NK-92 (cell line): Measurements from ENCODE around the gene INHBA.

Source experiments
- DNase-seq: peaks from one replicate; lab custom pipeline; 2025; ENCODE audit not compliant: unreplicated experiment; lab: John Stamatoyannopoulos, UW

INHBA gene

GRCh38 chr7:41702635-41703371 lies at the start of gene INHBA:
INHBA (minus strand) TSS chr7:41703090; CDS start chr7:41700374, 2,716 bp downstream.
- no peak for DNase-seq

- DNase-seq, result no peak
Observed at GRCh38 chr7:41752615-41753014, 49.7 kb upstream of the INHBA start.

- DNase-seq, result no peak
Observed at GRCh38 chr7:41750661-41751540, 48.0 kb upstream of the INHBA start.

DNA sequence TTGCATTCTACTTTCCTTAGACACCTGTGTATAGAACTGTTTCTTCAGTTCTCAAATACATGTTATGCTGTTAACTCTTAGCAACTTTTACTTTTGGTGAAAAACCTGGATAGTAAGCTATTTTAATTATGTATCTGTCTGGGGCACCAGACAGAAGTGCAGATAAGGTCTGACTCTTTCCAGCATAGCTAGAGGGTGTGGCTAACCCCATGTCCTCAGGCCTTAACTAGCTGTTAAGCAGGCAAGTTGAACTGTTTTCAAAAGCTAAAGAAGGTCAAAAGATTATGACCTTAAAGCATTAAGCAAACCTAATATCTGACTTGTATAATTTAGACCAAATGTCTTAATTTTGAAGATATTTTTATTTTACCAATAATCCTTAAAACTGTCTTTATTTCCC lies 45.1 kb upstream of the INHBA start:
- DNase-seq, result no peak

DNA sequence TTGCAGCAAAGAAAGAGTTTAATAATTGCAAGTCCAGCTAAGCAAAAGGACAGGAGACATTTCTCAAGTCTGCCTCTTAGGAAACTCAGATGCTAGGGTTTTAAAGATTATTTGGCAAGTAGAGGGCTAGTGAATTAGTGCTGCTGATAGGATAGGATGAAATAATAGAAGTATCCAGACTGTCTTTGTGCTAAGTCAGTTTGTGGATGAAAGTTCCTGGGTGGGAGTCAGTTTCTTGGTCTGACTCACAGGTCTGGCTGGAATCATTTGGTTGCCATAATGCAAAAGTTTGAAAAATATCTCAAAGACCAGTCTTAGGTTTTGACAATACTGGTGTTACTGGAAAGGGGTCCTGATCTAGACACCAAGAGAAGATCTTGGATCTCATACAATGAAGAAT lies 42.6 kb upstream of the INHBA start:
- DNase-seq, result no peak

- no peak for DNase-seq
Observed at GRCh38 chr7:41744161-41744560, 41.3 kb upstream of the INHBA start.

DNA sequence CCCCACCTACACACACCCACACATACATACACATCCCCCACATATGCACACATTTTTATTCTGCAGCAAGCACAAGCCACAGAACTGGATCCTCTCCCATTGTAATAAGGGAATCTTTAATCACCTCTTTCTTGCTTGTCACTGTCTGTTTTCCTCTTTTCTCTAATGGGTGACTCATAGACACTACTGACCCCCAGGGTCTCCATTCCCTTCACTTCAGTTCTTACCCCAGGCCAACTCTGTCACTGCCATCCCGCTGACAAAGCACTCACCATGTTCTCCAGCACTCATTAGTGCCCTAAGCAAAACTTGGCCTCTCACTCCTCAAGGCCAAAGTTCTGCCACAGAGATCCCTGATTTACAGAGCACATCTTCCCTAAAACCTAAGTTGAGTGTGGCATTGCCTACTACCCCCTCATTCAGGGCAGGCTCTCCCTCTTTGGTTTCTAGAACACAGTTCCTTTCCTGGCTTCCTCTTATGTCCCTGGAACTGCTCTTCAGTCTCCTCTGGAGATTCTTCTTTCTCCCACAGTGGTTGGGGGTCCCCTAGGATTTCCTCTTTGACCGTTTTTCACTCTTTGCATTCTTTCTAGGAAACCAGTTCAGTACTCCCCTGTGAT lies 39.6 kb upstream of the INHBA start:
- no peak for DNase-seq

DNA sequence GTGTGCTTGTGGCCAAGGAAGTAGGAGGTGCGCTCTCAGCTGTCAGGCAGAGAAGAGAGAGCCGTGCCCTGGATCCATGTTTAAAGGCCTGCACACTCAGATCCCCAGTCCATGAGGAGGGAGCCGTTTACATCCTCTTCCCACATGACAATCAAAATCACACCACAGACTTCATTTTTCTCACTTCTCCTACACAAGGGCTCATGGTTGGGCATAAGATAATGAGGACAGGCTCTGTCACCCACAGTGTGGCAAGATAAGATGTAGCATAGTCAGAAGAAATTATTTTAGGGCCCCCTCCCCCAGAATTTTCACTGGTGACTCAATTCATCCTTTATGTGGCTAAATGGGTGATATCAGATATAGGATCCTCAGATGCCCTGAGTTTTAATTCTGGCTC lies 35.9 kb upstream of the INHBA start:
- DNase-seq, result no peak

DNA sequence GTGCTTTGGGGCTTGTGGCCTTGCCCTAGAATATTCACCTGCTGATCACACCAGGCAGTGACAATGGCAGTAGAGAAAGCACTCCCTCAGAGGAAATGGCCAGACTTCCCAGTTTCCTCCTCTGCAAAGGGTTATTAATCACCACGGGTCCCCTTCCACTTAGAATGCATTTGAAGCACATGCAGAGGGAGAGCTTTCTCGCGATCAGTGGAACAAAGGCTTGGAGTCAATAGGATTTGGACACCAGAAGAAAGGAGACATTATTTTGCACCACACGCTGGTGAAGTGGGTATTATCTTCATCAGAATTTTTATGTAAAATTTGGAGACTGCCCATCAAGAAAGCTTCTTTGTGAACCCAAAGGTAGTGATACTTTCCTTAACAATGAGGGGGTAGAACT lies 35.4 kb upstream of the INHBA start:
- no peak for DNase-seq

GRCh38 chr7:41735206-41735605 lies 32.3 kb upstream of the INHBA start:
- no peak for DNase-seq

- DNase-seq, result no peak
Observed at GRCh38 chr7:41732843-41733306, 30.0 kb upstream of the INHBA start.

- DNase-seq, result no peak
Observed at GRCh38 chr7:41732436-41732785, 29.5 kb upstream of the INHBA start.

GRCh38 chr7:41731493-41732435 lies 28.9 kb upstream of the INHBA start:
- DNase-seq, result no peak

DNA sequence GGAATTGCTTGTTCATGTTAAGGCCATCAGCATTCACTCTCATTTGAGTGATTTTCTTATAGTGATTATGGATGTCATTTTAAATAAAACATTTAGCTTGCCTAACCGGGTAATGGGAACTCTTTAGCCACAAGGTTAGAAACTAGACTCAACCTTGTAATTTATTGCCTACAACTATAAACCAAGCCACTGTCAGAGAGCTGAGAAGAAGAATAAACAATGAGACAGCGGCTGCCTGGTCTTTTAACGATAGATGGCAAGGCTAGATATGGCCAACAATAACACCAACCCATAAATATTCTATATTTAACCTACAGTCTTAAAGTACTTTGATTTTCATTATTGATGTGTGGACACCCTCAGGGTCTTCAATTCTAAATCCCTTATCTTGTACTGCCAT lies 27.8 kb upstream of the INHBA start:
- DNase-seq, result no peak

DNA sequence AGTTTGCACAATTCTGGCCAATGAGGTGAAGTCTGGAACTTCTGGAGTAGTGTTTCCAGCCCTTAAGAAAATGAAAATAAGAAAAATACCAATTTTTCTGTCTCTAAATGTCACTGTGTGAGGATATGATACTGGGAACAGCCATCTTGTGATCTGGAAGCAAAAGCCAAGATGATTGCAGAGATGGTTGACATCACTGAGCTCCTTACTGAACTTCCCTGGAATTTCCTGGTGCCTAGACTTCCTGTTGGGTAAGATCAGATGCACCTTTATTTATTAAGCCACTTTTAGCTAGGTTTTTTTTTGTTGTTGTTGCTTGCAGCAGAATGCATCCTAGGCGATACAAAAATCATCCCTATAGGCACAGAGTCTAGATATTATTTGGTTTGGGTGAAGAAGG lies 27.3 kb upstream of the INHBA start:
- no peak for DNase-seq

- DNase-seq, result no peak
Observed at GRCh38 chr7:41729059-41729458, 26.2 kb upstream of the INHBA start.

GRCh38 chr7:41725013-41725412 lies 22.1 kb upstream of the INHBA start:
- DNase-seq, result no peak

DNA sequence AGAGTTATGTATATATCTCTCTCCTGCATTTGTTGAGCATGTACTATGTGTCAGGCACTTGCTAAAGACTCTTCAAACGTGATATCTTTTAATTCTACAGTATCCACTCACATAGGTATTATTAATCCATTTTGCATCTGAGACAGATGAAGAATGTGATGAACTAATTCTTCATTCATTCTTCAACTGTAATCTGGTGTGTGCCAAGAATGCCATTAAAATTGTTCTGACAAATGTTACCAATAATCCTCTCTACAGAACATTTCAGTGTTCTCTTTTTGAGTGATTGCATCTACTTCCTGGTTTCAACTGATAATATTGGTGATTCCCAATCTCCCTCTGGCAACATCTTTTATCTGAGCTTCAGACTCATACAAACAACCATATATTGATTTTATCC lies 18.0 kb upstream of the INHBA start:
- DNase-seq, result no peak

GRCh38 chr7:41720046-41720445 lies 17.2 kb upstream of the INHBA start:
- no peak for DNase-seq

GRCh38 chr7:41716691-41717090 lies 13.8 kb upstream of the INHBA start:
- DNase-seq, result no peak

GRCh38 chr7:41715000-41715399 lies 12.1 kb upstream of the INHBA start:
- no peak for DNase-seq
